ENCODE results near the gene MAGI3.

DNA sequence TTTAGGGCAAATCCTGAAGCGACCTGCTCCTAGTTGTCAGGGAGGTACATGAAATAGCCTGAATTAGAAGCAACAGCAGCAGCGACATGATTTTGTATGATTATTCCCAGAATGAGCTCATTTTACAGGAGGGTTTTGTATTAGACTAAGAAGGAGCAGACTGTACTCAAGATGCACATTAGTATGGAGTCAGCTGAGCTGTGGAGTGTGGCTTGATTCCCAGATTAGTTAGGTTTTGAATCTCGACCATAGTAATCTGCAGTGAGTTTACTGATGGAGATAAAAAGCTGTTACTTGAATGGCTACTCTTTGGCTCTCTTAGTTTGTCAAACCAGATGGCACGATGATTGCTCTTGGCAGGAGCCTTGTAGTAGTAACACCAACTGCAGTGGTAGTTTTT lies 225.8 kb downstream of the MAGI3 start:
- TF ChIP-seq GATA3 (IDR thresholded peaks at IDR 0.05; ENCODE audit: low read depth, low read length) = no peak
- TF ChIP-seq GATA2 (IDR thresholded peaks at IDR 0.05; ENCODE audit: low read depth, low read length) = no peak
